Suppressor macrophage treated with lipopolysaccharide for 4 hours (primary cell): ENCODE measurements around the gene RBAK.
A peak's percentile ranks its signal among the peaks of the same experiment; 100 is the strongest.
"Not testable (repeated sequence)": the region's sequence is repeated elsewhere in the genome, so short reads cannot be mapped to it uniquely, and the experiment has no call there.

ENCODE experiments used
- DNase-seq: peaks from one replicate; pipeline ENCODE4 v3.0.0-alpha.2; 2020

The RBAK gene

DNA sequence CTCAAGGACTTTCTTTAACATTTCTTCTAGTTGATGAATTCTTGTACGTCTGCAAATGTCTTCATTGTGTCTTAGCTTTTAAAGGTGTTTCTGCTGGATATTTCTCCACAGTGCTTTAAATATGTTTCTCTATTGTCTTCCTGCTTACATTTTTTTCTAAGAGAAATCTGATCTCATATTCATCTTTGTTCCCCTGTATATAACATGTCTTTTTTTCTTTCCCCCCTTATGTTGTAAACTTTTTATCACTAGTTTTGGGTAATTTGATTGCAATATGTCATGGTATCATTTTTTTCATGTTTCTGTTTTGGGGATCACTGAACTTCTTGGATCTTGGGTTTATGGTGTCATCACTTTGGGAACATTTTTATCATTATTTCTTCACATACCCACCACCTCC is 7.5 kb downstream of the RBAK start:
- no peak for DNase-seq

DNA sequence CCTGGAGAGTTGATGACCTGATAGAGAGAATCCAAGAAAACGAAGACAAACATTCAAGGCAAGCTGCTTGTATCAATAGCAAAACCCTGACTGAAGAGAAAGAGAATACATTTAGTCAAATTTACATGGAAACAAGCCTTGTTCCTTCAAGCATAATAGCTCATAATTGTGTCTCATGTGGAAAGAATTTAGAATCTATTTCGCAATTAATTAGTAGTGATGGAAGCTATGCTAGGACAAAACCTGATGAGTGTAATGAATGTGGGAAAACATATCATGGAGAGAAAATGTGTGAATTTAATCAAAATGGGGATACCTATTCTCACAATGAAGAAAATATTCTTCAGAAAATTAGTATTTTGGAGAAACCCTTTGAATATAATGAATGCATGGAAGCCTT is 18.0 kb downstream of the RBAK start:
- DNase-seq = no peak

DNA sequence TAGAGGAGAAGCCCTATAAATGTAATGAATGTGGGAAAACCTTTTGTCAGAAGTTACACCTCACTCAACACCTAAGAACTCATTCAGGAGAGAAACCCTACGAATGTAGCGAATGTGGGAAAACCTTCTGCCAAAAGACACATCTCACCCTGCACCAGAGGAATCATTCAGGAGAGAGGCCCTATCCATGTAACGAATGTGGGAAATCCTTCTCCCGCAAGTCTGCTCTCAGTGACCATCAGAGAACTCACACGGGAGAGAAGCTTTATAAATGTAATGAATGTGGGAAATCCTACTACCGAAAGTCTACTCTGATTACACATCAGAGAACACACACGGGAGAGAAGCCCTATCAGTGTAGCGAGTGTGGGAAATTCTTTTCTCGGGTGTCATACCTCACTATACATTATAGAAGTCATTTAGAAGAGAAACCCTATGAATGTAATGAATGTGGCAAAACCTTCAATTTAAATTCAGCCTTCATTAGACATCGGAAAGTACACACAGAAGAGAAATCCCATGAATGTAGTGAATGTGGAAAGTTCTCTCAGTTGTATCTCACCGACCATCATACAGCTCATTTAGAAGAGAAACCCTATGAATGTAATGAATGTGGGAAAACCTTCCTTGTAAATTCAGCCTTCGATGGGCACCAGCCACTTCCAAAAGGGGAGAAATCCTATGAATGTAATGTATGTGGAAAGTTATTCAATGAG is 18.9 kb downstream of the RBAK start:
- DNase-seq = no peak

DNA sequence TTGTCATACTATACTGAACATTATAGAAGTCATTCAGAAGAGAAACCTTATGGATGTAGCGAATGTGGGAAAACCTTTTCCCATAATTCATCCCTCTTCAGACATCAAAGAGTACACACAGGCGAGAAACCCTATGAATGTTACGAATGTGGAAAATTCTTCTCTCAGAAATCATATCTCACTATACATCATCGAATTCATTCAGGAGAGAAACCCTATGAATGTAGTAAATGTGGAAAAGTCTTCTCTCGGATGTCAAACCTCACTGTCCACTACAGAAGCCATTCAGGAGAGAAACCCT is 19.4 kb downstream of the RBAK start:
- DNase-seq = no peak

DNA sequence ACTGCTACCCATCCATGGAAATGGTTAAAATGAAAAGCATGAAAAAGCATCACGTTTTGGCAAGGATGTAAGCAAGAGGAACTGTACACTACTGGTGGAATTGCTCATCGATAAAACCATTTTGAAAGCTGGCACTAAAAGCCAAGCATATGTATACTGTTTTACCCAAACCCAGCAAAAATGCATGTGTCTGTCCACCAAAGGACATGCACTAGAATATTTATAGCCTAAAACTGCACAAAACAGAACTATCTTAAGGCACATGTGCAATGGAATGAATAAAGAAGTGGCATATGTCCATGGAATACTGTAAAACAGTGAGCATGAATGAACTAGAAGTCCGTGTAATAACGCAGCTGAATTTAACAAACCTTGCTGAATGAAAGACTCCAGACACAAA is 22.9 kb downstream of the RBAK start:
- DNase-seq = no peak

DNA sequence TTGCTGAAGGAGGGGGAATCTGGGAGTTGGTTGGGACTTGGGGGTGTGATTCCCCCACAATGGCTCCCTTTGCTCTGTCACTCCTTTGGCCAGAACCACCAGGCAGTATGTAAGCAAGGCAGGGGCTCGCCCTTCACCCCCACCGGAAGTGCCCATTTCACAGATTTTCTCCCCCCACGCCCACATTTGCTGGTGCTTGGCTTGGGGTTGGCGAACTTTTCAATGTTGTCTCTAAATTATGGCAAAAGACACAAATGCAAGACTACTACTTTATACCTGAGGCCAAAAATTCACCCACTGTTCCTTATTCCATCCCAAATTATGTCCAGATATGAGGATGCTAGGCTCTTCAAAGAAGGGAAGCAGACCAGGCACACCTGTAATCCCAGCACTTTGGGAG is 24.5 kb downstream of the RBAK start:
- DNase-seq = no peak

DNA sequence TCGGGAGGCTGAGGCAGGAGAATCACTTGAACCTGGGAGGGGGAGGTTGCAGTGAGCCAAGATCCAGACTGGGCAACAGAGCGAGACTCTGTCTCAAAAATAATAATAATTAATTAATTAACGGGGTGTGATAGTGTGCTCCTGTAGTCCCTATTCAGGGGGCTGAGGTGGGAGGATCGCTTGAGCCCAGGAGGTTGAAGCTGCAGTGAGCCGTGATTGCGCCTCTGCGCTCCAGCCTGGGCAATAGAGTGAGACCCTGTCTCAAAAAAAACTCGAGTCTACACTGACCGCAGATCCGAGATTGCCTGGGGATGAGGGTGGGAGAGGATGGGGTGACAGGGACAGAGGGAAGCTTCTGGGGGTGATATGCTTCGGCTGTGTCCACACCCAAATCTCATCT is 29.5 kb downstream of the RBAK start:
- DNase-seq = not testable (repeated sequence)

DNA sequence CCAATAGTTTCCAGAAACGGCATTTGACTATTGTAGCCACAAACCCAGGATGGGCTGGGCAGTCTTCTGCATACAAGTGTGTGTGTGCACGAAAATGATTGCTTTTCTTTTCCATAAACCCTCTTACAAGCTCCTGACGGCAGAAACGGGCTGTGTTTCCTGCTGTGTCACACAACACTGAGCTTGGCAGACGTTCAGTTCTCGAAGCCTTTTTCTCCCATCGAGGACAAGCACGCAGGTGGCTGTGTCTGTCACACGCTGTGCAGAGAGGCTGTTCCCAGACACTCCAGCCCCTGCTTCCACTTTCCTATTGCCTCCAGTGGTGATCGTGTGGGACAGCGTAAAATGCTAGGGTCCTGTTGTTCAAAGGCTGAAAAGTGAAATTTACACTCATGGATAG is 32.1 kb downstream of the RBAK start:
- DNase-seq = no peak

DNA sequence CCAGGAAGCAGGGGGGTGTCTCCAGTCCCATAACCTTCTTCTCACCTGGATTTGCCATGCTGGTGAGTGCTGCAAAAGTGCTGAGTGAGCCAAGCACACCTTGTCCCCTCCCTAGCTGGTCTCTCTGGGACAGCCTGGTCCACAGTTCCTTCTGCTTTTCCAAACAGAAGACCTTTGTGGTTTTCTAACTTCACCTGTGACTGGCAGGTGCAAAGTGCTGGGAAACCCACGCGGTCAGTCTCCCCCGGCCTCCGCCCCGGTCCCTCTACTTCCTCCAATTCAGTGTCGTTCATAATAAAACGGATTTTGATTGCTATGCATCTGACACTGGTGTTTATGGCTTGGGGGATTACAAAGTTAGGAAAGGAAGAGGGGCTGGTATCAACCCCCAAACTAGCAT is 37.1 kb downstream of the RBAK start:
- no peak for DNase-seq

DNA sequence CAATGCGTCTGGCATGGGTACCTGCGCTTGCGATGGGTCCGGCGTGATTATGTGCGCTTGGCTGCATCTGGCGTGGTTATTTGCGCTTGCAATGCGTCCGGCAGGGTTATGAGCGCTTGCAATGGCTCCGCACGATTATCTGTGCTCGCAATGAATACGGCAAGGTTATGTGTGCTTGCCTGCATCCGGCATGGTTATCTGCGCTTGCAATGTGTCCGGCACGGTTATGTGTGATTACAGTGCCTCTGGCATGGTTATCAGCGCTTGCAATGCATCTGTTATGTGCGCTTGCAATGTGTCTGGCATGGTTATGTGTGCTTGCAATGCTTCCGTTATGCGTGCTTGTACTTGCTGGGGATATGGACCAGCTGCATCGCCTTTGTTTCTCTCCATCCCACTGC is 37.7 kb downstream of the RBAK start:
- no peak for DNase-seq

DNA sequence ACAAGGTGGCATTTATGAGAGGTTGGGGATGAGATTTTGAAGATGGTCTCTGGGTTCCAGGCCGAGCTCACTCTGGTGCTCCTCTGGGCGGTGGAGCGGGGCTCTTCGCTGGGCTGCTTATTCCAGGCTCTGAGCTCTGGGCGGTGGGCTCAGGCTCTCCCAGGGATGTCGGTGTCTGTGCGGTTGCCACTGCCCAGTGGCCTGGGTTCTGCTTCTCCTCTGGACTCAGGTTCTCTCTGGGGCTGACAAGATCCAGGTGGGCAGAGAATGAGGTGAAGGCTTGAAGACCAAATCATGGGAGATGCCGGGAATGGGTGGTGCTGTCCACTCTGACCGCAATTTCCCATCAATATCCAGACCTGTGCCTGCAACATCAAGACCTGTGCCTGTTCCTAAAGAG is 40.6 kb downstream of the RBAK start:
- no peak for DNase-seq

DNA sequence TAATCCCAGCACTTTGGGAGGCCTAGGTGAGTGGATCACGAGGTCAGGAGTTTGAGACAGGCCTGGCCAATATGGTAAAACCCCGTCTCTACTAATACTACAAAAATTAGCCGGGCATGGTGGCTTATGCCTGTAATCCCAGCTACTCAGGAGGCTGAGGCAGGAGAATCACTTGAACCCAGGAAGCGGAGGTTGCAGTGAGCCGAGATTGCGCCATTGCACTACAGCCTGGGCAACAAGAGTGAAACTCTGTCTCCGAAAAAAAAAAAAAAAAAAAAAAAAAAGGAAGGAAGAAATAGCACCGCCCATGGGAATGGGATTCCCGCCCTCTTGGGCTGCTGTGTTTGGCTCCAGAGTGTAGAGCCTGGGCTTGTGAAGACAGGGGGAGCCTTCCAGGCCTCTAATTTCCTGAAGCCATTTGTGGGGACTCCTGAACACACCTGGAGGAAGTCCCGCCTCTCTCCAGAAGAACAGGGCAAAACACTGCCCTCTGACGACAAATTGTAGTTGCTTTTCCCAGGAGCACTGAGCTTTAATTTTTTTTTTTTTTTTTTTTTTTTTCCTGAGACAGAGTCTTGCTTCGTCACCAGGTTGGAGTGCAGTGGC is 42.7 kb downstream of the RBAK start:
- DNase-seq = peak; percentile 34

DNA sequence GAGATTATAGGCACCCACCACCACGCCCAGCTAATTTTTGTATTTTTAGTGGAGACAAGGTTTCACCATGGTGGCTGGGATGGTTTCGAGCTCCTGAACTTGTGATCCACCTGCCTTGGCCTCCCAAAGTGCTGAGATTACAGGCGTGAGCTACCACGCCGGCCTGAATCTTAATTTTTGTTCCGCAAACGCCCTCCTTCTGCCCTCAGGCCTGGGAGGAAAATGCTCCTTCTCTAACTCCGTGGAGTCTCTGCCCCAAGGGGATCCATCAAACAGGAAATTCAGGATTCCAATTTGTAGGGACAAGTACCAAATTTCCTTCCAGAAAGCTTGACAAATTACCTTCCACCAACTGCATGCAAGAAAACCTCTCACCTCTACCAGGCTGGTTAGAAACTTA is 43.2 kb downstream of the RBAK start:
- DNase-seq = no peak

DNA sequence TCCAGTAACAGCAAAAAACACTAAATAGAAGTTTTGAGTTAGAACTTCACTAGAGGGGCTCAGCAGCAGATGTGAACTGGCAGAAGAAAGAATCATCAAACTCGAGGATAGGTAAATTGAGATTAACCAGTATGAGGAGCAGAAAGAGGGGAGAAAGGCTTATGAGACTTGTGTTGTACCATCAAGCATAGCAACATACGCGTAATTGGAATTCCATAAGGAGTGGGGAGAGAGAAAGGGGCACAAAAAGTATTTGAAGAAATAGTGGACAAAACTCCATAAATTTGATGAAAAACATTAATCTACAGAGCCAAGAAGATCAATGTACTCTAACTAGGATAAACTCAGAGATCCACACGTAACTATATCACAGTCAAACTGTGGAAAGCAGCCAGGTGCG is 48.3 kb downstream of the RBAK start:
- DNase-seq = no peak

DNA sequence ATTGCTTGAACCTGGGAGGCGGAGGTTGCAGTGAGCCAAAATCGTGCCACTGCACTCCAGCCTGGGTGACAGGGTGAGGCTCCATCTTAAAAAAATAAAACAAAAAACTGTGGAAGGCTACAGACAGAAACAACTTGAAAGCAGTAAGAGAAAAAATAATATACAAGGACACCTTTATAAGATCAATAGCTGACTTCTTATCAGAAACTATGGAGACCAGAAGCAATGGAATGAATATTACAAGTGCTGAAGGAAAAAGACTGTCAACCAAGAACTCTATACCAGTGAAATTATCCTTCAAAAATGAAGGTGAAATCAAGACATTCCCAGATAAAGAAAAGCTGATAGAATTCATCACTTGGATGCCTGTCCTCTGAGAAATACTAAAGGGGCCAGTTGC is 49.0 kb downstream of the RBAK start:
- no peak for DNase-seq

DNA sequence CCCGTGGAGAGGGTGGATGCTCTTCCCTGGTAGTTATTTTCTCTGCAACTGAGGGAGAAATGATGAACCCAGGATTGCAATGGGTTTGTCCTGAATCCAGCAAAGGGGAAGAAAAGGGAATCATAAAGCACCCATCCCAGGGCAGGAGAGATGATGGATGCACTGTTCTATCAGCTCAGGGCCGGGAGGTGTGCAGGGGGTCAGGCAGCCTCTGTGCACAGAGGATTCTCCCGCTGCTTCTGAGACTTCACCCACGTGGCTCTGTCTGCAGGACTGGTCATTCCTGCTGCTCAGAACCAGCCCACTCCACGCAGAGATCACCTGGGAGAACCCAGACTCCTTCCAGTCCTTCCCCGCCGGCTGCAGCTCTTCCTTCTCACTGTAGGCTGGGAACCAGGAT is 70.7 kb downstream of the RBAK start:
- no peak for DNase-seq

DNA sequence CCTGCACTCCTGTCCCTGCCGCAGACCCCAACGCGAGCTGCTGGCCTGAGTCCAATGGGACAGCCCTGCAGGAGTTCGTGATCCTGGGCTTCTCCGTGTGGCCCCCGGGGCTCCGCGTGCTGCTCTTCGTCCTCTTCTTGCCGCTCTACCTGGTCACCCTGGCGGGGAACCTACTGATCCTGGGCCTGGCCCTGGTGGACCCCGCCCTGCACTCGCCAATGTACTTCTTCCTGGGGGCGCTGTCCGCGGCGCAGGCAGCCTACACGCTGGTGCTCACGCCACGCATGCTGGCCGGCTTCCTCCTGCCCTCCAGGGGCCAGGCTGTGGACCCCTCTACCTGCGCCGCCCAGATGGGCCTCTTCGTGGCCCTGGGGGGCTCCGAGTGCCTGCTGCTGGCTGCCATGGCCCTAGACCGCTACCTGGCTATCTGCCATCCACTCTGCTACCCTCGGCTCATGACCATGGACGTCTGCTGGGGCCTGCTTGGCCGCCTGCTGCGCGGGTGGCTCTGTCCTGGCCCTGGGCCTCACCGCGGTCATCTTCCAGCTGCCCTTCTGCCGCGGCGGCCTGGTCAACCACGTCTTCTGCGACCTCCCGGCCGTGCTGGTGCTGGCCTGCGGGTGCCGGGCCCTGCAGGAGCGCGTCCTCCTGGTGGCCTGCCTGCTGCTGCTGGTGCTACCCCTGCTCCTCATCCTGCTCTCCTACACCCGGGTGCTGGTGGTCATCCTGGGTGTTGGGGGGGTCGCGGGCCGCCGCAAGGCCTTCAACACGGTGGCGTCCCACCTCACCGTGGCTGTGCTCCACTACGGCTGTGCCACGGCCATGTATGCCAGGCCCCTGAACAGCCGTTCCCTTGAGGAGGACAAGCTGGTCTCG is 71.7 kb downstream of the RBAK start:
- DNase-seq = no peak
